ENCODE results near the gene BCL2L14.

DNA sequence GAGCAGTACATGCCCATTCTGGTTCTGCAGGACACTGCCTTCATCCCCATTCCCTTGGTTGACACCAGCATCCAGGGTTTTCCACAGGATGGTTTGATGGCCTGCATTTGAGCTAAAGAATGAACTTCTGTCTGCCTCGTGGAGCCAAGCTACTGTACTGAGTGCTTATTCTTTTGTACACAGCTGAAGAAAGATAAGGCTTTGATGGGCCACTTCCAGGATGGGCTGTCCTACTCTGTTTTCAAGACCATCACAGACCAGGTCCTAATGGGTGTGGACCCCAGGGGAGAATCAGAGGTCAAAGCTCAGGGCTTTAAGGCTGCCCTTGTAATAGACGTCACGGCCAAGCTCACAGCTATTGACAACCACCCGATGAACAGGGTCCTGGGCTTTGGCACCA lies 23.7 kb downstream of the BCL2L14 start:
- TF ChIP-seq HEYL (CRISPR knock-in tag; IDR thresholded peaks at IDR 0.05): no peak
- TF ChIP-seq, protein P1, sequence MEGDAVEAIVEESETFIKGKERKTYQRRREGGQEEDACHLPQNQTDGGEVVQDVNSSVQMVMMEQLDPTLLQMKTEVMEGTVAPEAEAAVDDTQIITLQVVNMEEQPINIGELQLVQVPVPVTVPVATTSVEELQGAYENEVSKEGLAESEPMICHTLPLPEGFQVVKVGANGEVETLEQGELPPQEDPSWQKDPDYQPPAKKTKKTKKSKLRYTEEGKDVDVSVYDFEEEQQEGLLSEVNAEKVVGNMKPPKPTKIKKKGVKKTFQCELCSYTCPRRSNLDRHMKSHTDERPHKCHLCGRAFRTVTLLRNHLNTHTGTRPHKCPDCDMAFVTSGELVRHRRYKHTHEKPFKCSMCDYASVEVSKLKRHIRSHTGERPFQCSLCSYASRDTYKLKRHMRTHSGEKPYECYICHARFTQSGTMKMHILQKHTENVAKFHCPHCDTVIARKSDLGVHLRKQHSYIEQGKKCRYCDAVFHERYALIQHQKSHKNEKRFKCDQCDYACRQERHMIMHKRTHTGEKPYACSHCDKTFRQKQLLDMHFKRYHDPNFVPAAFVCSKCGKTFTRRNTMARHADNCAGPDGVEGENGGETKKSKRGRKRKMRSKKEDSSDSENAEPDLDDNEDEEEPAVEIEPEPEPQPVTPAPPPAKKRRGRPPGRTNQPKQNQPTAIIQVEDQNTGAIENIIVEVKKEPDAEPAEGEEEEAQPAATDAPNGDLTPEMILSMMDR (IDR thresholded peaks at IDR 0.05): no peak
- TF ChIP-seq USF2 (IDR thresholded peaks at IDR 0.05): no peak
- TF ChIP-seq, protein P2, sequence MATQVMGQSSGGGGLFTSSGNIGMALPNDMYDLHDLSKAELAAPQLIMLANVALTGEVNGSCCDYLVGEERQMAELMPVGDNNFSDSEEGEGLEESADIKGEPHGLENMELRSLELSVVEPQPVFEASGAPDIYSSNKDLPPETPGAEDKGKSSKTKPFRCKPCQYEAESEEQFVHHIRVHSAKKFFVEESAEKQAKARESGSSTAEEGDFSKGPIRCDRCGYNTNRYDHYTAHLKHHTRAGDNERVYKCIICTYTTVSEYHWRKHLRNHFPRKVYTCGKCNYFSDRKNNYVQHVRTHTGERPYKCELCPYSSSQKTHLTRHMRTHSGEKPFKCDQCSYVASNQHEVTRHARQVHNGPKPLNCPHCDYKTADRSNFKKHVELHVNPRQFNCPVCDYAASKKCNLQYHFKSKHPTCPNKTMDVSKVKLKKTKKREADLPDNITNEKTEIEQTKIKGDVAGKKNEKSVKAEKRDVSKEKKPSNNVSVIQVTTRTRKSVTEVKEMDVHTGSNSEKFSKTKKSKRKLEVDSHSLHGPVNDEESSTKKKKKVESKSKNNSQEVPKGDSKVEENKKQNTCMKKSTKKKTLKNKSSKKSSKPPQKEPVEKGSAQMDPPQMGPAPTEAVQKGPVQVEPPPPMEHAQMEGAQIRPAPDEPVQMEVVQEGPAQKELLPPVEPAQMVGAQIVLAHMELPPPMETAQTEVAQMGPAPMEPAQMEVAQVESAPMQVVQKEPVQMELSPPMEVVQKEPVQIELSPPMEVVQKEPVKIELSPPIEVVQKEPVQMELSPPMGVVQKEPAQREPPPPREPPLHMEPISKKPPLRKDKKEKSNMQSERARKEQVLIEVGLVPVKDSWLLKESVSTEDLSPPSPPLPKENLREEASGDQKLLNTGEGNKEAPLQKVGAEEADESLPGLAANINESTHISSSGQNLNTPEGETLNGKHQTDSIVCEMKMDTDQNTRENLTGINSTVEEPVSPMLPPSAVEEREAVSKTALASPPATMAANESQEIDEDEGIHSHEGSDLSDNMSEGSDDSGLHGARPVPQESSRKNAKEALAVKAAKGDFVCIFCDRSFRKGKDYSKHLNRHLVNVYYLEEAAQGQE (IDR thresholded peaks at IDR 0.05): no peak
- TF ChIP-seq POLR2AphosphoS2 (conservative IDR thresholded peaks at IDR 0.05; ENCODE audit: low read length): no peak
- TF ChIP-seq, protein P3, sequence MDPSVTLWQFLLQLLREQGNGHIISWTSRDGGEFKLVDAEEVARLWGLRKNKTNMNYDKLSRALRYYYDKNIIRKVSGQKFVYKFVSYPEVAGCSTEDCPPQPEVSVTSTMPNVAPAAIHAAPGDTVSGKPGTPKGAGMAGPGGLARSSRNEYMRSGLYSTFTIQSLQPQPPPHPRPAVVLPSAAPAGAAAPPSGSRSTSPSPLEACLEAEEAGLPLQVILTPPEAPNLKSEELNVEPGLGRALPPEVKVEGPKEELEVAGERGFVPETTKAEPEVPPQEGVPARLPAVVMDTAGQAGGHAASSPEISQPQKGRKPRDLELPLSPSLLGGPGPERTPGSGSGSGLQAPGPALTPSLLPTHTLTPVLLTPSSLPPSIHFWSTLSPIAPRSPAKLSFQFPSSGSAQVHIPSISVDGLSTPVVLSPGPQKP (IDR thresholded peaks at IDR 0.05; ENCODE audit: low read depth, low read length): no peak
- no peak for TF ChIP-seq TP53 (CRISPR knock-in tag; IDR thresholded peaks at IDR 0.05)
- TF ChIP-seq, protein P4, sequence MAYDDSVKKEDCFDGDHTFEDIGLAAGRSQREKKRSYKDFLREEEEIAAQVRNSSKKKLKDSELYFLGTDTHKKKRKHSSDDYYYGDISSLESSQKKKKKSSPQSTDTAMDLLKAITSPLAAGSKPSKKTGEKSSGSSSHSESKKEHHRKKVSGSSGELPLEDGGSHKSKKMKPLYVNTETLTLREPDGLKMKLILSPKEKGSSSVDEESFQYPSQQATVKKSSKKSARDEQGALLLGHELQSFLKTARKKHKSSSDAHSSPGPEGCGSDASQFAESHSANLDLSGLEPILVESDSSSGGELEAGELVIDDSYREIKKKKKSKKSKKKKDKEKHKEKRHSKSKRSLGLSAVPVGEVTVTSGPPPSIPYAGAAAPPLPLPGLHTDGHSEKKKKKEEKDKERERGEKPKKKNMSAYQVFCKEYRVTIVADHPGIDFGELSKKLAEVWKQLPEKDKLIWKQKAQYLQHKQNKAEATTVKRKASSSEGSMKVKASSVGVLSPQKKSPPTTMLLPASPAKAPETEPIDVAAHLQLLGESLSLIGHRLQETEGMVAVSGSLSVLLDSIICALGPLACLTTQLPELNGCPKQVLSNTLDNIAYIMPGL (CRISPR knock-in tag; IDR thresholded peaks at IDR 0.05; ENCODE audit: borderline replicate concordance): no peak
- no peak for TF ChIP-seq POLR2A (IDR thresholded peaks at IDR 0.05; ENCODE audit: low read length)
- no peak for TF ChIP-seq PBX3 (IDR thresholded peaks at IDR 0.05)
- no peak for TF ChIP-seq ZC3H11A (IDR thresholded peaks at IDR 0.05)
- no peak for TF ChIP-seq RCOR1 (IDR thresholded peaks at IDR 0.05; ENCODE audit: low read depth, low read length)
